ENCODE measurements around the gene GALNT2.

Gene GALNT2

DNA sequence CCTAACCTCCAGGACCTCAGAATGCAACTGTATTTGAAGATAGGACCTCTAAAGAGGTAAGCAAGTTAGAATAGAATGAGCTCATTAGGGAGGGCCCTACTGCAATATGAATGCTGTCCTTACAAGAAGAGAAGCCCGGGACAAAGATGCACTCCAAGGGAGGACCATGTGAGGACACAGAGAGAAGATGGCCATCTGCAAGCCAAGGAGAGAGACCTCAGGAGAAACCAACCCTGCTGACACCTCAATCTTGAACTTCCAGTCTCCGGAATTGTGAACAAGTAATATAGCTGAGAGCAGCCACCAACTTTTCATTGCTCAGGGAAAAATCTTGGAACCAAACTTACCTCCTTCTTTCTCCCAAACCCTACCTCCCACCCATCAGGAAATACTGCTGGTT is 15.0 kb upstream of the GALNT2 start:
- DNase-seq = no peak

GRCh38 chr1:230052665-230053064 is 14.4 kb upstream of the GALNT2 start:
- no peak for DNase-seq

- no peak for DNase-seq
These were observed 12.8 kb upstream of the GALNT2 start for GRCh38 chr1:230054092-230054749.

DNA sequence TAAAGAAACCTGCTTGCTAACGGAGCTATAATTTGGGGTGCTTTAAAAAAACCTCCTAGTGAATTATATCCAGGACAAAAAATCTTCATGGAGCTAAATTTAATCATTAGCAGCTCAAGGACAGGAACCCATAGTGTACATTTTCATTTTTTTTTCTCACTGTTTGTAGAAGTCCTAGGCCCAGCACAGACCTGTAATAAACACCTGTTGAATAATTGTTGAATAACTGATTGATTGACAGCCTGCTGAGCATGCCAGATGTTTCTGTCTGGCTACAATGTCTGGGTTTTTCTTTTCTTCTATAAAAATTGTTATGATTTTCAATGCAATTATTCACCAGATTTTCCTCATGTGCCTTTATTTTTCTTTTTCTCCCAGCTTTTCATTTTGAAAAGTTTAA is 10.9 kb upstream of the GALNT2 start:
- no peak for DNase-seq

GRCh38 chr1:230057100-230057499 is 9.9 kb upstream of the GALNT2 start:
- no peak for DNase-seq

GRCh38 chr1:230057681-230058565 is 9.1 kb upstream of the GALNT2 start:
- DNase-seq = no peak

- no peak for DNase-seq
These were observed 8.4 kb upstream of the GALNT2 start for GRCh38 chr1:230058626-230059025.

DNA sequence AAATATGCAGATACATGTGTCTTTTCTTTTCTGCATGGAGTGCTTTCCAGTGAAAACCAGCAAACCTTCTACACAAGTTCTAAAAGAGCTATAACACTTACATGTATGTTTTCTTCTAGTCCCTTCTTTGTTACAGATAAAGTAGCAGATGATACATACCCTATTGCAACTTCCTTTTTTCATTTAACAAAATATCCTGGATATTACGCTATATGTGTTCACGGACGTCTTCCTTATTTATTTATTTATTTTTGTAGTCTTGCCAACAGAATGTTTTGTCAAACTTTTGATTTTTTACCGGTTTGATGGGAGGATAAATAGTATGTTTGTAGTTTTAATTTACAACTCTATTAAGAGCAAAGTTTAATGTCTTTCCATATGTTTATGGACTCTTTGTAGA is 5.2 kb upstream of the GALNT2 start:
- no peak for DNase-seq

GRCh38 chr1:230062521-230062920 is 4.5 kb upstream of the GALNT2 start:
- DNase-seq = no peak

GRCh38 chr1:230064283-230064682 is 2.8 kb upstream of the GALNT2 start:
- DNase-seq = no peak

- DNase-seq = no peak
These were observed 1.9 kb upstream of the GALNT2 start for GRCh38 chr1:230065161-230065560.

- no peak for DNase-seq
These were observed 1.5 kb upstream of the GALNT2 start for GRCh38 chr1:230065571-230065970.

DNA sequence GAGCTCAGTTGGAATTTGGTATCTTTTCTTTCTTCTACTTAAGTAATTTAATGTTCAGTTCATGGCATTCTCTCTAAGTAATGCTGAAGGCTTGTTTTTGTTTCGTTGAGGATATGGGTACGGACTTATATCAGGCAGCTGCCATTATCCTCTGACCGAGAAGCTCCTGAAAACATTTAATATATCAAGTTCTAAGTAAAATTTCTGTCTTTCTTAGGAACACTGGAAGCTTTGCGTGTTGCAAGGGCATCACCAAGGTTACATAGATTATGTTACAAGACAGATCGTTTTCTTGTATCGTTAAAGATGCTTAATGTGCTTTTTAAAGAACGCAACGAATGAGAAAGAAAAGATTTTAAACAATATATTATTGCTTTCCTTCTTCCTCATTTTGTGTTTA is 1.0 kb upstream of the GALNT2 start:
- no peak for DNase-seq

- DNase-seq = peak; percentile 19
These were observed 407 bp downstream of the GALNT2 start for GRCh38 chr1:230067419-230067870.

DNA sequence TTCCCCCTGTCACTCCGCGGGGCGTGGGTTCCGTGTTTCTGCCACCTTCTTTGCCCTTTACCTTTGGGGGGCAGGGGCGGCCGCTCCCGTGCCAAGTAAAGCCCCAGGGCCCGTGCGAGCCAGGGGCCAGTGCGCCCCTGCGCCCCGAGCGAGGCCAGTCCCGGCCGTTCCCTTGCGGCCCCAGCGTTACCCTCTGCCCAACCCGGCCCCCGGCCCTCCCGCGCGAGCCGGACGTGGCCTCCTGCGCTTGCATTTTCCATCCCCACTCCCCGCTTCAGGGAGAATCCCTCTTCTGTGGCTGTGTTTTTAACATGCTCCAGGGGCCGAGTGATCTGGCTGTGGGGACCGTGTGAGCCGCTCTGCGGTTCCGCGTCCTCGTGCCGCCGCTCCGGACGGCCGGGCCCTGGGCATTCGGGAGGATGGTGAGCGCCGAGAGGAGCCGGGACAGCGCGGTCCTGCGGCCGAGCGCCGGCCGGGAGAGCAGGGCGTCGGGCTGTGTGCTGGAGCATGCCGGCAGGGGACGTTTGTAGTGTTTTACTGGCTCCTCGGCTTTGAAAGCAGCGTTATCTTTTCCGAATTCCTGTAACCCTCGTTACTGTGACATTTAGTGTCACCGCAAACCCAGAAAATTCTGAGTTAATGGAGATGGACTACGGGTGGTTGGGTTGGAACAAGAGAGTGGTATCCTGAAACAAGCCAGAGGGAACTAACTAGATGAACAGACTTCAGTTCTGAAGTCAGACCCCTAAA is 1.0 kb downstream of the GALNT2 start:
- peak; percentile 14 for DNase-seq

GRCh38 chr1:230068621-230068873 is 1.5 kb downstream of the GALNT2 start:
- no peak for DNase-seq

DNA sequence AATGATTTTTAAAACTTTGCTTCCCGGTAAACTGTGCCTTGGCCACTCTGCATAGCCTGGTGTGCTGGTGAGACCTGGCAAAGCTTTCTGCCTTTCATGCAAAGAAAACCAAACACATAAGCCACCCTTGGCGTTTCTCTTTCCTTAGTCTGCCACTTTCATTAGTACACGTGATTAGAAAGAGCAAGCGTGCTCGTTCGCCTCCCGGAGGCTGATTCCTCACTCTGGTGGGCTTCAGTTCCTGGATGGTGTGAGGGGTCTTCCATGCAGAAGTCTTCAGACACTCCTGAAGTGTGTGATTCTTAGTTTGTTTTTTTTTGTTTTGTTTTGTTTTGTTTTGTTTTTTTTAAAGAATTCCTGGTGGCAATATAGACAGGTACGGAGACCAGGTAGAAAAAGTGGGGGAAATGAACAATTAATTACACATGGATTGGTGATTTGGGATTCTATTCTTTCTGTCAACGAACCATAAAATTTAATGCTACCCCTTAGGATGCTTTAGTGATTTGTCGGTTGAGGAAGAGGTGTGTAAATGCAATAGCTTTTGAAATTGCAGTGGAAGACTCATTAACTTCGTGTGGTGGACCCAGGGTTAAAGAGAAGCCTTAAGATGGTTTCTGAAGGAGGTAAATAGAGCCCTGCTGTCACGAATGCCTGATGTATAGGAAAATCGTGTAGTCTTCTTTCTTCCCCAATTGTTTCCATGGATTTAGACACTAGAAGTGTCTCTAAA is 2.1 kb downstream of the GALNT2 start:
- DNase-seq = no peak

DNA sequence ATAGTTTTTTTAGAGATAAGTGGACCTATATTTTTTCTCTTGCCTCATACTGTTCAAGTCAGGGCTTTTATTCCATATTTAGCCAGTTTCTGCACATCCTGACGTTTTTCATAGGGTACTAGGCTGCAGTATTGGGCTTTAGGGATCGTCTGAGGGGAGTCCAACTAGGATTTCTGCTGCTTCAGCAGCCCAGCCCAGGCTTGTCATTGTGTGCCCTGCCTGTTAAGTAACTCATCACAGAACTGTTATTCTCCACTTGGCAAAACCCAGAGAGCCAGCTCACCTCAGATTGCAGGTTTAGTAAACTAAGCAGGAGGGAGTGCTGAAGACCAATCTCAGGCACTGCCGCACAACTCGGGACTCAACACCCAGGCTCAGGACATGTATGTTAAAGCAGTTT is 2.8 kb downstream of the GALNT2 start:
- no peak for DNase-seq

DNA sequence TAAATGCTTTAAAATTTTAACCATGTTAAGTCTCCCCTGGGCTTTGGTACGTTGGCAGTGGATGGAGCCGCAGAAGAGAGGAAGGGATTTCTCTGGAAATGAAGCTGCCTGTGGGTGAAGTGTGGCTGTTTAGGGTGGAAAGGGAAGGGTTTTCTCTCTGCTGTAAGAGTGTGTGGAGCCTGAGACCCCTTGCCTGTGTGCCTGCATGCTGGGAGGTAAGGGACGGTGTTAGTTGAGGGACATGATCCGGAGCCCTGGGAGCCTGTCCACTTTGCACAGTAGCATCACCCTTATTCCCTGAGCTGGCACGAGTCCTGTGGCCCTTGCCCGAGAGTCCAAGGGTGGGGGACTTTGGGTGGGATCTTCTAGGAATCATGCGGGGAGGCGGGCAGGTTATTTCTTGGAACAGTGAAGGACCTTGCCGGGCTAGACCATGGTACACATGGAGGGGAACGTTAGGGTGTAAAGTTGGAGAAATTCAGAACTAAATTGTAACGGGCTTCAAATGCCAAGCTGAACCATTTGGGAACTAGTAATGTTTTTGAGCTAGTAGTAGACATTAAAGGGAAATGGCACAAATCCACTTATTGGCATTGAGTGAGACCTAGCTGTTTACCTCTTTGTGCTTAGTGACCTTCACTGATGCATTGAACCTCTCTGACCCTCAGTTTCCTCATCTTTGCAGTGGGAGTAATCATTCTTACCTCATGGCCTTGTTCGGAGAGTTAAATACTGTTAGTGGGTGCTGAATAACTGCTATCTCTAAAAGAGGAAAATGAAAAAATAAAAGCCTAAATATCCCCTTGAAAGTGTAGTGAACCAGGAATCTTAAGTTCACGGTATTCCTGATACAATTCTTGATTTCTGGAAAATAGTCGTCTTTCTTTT is 3.5 kb downstream of the GALNT2 start:
- DNase-seq = no peak

DNA sequence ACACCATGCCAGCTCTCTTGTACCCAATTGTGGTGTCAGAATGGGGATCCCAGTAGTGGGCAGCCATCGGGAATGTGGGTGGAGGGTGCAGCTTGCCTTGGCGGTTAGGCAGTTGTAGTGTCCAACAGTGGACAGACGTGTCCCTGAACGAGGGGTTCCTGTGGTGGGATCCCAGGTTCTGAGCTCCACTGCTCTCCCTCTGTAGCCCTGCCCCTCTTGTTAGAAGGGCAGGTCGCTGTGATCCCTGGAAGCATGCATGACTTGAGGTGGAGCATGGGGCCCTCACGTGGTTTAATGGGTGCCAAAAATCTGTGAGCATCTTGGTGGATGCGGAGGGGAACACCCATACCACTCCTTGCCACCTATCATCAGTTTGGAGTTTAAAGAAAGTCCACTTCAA is 4.3 kb downstream of the GALNT2 start:
- DNase-seq = no peak

DNA sequence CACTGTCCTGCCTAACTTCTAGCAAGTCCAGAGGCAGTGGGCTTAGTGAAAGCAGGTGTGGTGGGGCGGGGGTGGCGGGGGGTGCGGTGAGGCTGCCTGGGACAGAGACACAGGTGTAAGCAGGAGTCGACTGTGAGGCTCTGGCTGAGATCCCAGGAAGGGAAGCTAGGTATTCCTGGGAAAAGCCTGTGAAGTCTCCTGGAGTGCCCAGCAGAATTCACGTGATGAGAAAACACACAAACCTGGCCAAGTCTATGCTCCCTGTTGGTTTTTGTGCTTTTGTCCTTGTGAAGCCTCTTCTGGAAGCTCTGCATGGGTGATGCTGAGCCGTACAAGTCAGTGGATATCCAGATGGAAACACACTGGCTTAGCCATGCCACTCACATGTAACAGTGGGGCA is 5.3 kb downstream of the GALNT2 start:
- no peak for DNase-seq

DNA sequence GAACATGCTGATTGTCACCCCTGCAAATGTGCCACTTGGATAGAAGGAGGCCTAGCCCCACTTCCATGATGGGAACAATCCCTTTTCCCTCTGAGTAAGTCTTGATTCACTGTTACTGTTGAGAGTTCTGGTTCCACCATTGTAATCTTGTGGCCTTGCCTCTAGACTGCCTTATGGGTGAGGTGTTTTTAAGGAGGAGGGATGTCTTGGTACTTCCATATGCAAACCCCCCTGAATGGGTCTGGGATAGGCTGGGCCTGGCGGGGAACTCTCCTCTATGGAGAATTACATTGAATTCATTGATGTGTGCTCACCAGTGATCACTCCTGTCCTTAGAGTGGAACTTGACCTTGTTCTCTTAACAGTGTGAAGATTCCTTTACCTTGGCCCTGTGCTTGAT is 5.8 kb downstream of the GALNT2 start:
- no peak for DNase-seq

All from CD4-positive, alpha-beta T cell treated with Interleukin-10 for 1 hour (primary cell).